Neural cell (in vitro differentiated cells): ENCODE data around the gene B3GNT5.

ENCODE experiments used
- CTCF ChIP-seq: fragments of 450-650 bp; IDR thresholded peaks from 2 replicates; pipeline ENCODE4 v1.5.1; 2014; ENCODE audit warnings: antibody characterized with exemption, mild to moderate bottlenecking, moderate library complexity; ENCODE audit not compliant: poor library complexity, severe bottlenecking
- EP300 ChIP-seq: fragments of 450-650 bp; conservative IDR thresholded peaks from 2 replicates; pipeline ENCODE4 v1.6.1; 2014; ENCODE audit warnings: antibody characterized with exemption, mild to moderate bottlenecking, moderate library complexity; ENCODE audit not compliant: poor library complexity, severe bottlenecking
- EZH2 ChIP-seq: fragments of 200-600, 300-800 bp; shearing (Covaris generic), sonication (generic); IDR thresholded peaks from 2 replicates; pipeline ENCODE4 v1.6.1; 2014; ENCODE audit warnings: antibody characterized with exemption, low read length, borderline replicate concordance, mild to moderate bottlenecking; ENCODE audit not compliant: insufficient read depth, poor library complexity, severe bottlenecking
- MXI1 ChIP-seq: fragments of 450-650 bp; conservative IDR thresholded peaks from 2 replicates; pipeline ENCODE4 v1.6.1; 2014; ENCODE audit warnings: antibody characterized with exemption, mild to moderate bottlenecking; ENCODE audit not compliant: poor library complexity, severe bottlenecking
- POLR2AphosphoS5 ChIP-seq: IDR thresholded peaks from 2 replicates; pipeline ENCODE4 v1.6.1; 2012
- RAD21 ChIP-seq: fragments of 450-650 bp; conservative IDR thresholded peaks from 2 replicates; pipeline ENCODE4 v1.6.1; 2014; ENCODE audit warnings: antibody characterized with exemption, mild to moderate bottlenecking, moderate library complexity
- TAF1 ChIP-seq: IDR thresholded peaks from 2 replicates; pipeline ENCODE4 v1.6.1; 2012; ENCODE audit warnings: low read depth

- TF ChIP-seq EZH2 = no peak
- no peak for TF ChIP-seq CTCF
- no peak for TF ChIP-seq EP300
- no peak for TF ChIP-seq POLR2AphosphoS5
- no peak for TF ChIP-seq MXI1
- TF ChIP-seq RAD21 = no peak
- TF ChIP-seq TAF1 = no peak
Observed at GRCh38 chr3:183218826-183219225, 34.2 kb upstream of the B3GNT5 start.
